NCI-H2196 treated with DMSO at 0.1 percent for 48 hours (cell line): ENCODE data around the gene PTPRN2.

Experiments
- DNase-seq: peaks from one replicate; lab custom pipeline; 2025; ENCODE audit not compliant: unreplicated experiment; lab: John Stamatoyannopoulos, UW

The PTPRN2 gene

GRCh38 chr7:158494643-158495042 is 93.0 kb downstream of the PTPRN2 start:
- no peak for DNase-seq

GRCh38 chr7:158494162-158494586 is 93.4 kb downstream of the PTPRN2 start:
- no peak for DNase-seq

- no peak for DNase-seq
These were observed 95.3 kb downstream of the PTPRN2 start for GRCh38 chr7:158492367-158492764.

- no peak for DNase-seq
These were observed 96.5 kb downstream of the PTPRN2 start for GRCh38 chr7:158491094-158491493.

- no peak for DNase-seq
These were observed 97.3 kb downstream of the PTPRN2 start for GRCh38 chr7:158490171-158490782.

GRCh38 chr7:158489462-158490155 is 98.0 kb downstream of the PTPRN2 start:
- DNase-seq: no peak

GRCh38 chr7:158488181-158488971 is 99.2 kb downstream of the PTPRN2 start:
- DNase-seq: no peak

- no peak for DNase-seq
These were observed 99.9 kb downstream of the PTPRN2 start for GRCh38 chr7:158487631-158488151.

- DNase-seq: no peak
These were observed 100.7 kb downstream of the PTPRN2 start for GRCh38 chr7:158486919-158487318.

- no peak for DNase-seq
These were observed 102.7 kb downstream of the PTPRN2 start for GRCh38 chr7:158484801-158485531.

GRCh38 chr7:158482480-158482879 is 105.1 kb downstream of the PTPRN2 start:
- no peak for DNase-seq

- DNase-seq: no peak
These were observed 108.0 kb downstream of the PTPRN2 start for GRCh38 chr7:158479664-158480025.

- DNase-seq: no peak
These were observed 108.5 kb downstream of the PTPRN2 start for GRCh38 chr7:158479021-158479663.

GRCh38 chr7:158477866-158478265 is 109.8 kb downstream of the PTPRN2 start:
- DNase-seq: no peak

GRCh38 chr7:158476331-158476932 is 111.2 kb downstream of the PTPRN2 start:
- DNase-seq: no peak

- no peak for DNase-seq
These were observed 112.0 kb downstream of the PTPRN2 start for GRCh38 chr7:158475679-158476052.

- no peak for DNase-seq
These were observed 112.5 kb downstream of the PTPRN2 start for GRCh38 chr7:158475036-158475678.

GRCh38 chr7:158474488-158474887 is 113.1 kb downstream of the PTPRN2 start:
- no peak for DNase-seq

- no peak for DNase-seq
These were observed 113.7 kb downstream of the PTPRN2 start for GRCh38 chr7:158473946-158474345.

GRCh38 chr7:158473221-158473620 is 114.4 kb downstream of the PTPRN2 start:
- no peak for DNase-seq
